ENCODE data around the gene THAP8.
A peak's percentile ranks its signal among the peaks of the same experiment; 100 is the strongest.

The THAP8 gene

DNA sequence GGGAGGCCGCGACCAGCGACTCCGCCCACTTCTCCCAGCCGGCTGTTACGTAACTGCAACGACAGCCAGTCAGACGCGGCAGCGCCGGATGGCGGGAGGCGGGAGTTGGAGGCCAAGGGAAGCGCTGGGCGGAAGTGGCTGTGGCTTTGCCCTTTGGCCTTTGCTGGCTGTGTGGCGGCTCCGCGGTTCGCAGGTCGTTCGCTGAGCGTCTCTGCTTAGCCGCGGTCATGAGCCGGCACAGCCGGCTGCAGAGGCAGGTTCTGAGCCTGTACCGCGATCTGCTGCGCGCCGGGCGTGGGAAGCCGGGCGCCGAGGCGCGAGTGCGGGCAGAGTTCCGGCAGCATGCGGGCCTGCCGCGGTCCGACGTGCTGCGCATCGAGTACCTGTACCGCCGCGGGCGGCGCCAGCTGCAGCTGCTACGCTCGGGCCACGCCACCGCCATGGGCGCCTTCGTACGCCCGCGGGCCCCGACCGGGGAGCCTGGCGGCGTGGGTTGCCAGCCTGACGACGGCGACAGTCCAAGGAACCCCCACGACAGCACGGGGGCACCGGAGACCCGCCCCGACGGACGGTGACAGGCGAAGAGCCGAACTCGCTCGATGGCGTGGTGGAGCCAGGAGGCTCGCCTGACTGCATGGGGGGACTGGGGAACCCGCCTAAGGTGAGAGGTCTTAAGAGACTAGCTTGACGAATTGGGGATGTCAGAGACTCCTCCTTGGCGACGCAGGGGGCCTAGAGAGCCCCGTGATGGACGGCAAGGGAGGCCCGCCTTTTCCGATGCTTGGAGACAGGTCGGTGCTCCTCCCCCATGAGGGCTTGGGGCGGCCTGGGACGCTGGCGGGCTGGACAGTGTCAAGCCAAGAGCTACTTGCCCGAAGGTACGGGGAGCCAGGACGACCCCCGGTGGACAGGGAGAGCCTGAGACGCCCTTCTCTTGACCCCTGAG lies 58.8 kb downstream of the THAP8 start, which contains the start of gene SDHAF1:
Gene SDHAF1 (plus strand): TSS at position 141 of the 946 bp plus-strand sequence. CDS start 87 bp downstream, at position 228.
- peak within 1 kb of the TSS; percentile 83 for H3K4me3 ChIP-seq (replicated peaks; ENCODE audit: insufficient read depth, low read length)
- no peaks in the 10 kb centered on the region for H3K27me3 ChIP-seq (ENCODE audit: insufficient read depth, poor library complexity, severe bottlenecking)
- DNase-seq (ENCODE audit: low read depth in 1 of 2, low spot score in 1 of 2), result peak; percentile 92 to 97
- TF ChIP-seq SPI1 (IDR thresholded peaks at IDR 0.05; ENCODE audit: borderline replicate concordance, low read depth) (peak; percentile 75), GABPA (IDR thresholded peaks at IDR 0.05; ENCODE audit: low read depth) (peak; percentile 80), POLR2AphosphoS5 (IDR thresholded peaks at IDR 0.05; ENCODE audit: low read depth) (peak; percentile 74; the same call in 1 of the 2 replicates)
- TF ChIP-seq, protein P1, sequence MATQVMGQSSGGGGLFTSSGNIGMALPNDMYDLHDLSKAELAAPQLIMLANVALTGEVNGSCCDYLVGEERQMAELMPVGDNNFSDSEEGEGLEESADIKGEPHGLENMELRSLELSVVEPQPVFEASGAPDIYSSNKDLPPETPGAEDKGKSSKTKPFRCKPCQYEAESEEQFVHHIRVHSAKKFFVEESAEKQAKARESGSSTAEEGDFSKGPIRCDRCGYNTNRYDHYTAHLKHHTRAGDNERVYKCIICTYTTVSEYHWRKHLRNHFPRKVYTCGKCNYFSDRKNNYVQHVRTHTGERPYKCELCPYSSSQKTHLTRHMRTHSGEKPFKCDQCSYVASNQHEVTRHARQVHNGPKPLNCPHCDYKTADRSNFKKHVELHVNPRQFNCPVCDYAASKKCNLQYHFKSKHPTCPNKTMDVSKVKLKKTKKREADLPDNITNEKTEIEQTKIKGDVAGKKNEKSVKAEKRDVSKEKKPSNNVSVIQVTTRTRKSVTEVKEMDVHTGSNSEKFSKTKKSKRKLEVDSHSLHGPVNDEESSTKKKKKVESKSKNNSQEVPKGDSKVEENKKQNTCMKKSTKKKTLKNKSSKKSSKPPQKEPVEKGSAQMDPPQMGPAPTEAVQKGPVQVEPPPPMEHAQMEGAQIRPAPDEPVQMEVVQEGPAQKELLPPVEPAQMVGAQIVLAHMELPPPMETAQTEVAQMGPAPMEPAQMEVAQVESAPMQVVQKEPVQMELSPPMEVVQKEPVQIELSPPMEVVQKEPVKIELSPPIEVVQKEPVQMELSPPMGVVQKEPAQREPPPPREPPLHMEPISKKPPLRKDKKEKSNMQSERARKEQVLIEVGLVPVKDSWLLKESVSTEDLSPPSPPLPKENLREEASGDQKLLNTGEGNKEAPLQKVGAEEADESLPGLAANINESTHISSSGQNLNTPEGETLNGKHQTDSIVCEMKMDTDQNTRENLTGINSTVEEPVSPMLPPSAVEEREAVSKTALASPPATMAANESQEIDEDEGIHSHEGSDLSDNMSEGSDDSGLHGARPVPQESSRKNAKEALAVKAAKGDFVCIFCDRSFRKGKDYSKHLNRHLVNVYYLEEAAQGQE (IDR thresholded peaks at IDR 0.05; ENCODE audit: insufficient replicate concordance, low read depth), result no peak
- TF ChIP-seq, protein P2, sequence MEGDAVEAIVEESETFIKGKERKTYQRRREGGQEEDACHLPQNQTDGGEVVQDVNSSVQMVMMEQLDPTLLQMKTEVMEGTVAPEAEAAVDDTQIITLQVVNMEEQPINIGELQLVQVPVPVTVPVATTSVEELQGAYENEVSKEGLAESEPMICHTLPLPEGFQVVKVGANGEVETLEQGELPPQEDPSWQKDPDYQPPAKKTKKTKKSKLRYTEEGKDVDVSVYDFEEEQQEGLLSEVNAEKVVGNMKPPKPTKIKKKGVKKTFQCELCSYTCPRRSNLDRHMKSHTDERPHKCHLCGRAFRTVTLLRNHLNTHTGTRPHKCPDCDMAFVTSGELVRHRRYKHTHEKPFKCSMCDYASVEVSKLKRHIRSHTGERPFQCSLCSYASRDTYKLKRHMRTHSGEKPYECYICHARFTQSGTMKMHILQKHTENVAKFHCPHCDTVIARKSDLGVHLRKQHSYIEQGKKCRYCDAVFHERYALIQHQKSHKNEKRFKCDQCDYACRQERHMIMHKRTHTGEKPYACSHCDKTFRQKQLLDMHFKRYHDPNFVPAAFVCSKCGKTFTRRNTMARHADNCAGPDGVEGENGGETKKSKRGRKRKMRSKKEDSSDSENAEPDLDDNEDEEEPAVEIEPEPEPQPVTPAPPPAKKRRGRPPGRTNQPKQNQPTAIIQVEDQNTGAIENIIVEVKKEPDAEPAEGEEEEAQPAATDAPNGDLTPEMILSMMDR (IDR thresholded peaks at IDR 0.05; ENCODE audit: insufficient read depth, low read length), result no peak
- H3K27ac ChIP-seq (replicated peaks), result peak within 1 kb of the TSS; percentile 83

DNA sequence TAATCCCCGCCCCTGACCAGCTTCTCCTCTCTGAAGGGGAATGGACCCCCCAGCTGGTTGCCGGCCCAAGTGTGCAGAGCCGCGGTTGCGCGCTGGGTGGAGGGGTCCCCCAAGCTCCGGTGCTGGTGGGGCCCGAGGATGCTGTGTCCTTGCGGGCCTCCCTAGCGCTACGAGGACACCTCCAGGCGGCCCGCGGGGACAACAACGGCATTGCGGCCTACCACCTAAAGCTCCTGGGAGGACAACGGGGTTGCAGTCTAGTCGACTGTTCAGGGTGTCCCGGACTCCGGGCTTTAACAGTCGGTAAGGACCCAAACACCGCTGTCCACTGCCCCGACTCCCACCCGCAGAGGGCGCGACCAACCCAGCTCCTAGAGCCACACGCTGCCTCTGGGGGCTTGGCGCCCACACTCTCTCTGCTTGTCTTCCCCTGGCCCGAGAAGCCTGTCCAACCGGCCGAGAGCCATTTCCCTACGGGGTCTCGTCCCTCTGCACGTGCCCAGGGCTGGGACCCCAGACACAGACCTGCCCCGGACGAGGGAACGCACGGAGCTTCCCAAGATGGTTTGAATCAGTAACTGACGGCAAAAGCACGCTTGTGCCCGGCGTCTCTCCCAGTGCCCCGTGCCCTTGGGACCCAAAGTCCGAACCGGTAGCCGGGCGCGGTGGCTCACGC lies 60.0 kb downstream of the THAP8 start:
- TF ChIP-seq POLR2AphosphoS5 (IDR thresholded peaks at IDR 0.05; ENCODE audit: low read depth) (no peak), GABPA (IDR thresholded peaks at IDR 0.05; ENCODE audit: low read depth) (no peak), SPI1 (IDR thresholded peaks at IDR 0.05; ENCODE audit: borderline replicate concordance, low read depth) (no peak)
- TF ChIP-seq, protein P2 (IDR thresholded peaks at IDR 0.05; ENCODE audit: insufficient read depth, low read length), result no peak
- TF ChIP-seq, protein P1 (IDR thresholded peaks at IDR 0.05; ENCODE audit: insufficient replicate concordance, low read depth), result no peak
- no peak for DNase-seq (ENCODE audit: low read depth in 1 of 2, low spot score in 1 of 2)
- Histone ChIP-seq H3K27ac (replicated peaks) (no peak overlapping the region), H3K27me3 (ENCODE audit: insufficient read depth, poor library complexity, severe bottlenecking) (no peaks in the 10 kb centered on the region), H3K4me3 (replicated peaks; ENCODE audit: insufficient read depth, low read length) (no peak overlapping the region)

DNA sequence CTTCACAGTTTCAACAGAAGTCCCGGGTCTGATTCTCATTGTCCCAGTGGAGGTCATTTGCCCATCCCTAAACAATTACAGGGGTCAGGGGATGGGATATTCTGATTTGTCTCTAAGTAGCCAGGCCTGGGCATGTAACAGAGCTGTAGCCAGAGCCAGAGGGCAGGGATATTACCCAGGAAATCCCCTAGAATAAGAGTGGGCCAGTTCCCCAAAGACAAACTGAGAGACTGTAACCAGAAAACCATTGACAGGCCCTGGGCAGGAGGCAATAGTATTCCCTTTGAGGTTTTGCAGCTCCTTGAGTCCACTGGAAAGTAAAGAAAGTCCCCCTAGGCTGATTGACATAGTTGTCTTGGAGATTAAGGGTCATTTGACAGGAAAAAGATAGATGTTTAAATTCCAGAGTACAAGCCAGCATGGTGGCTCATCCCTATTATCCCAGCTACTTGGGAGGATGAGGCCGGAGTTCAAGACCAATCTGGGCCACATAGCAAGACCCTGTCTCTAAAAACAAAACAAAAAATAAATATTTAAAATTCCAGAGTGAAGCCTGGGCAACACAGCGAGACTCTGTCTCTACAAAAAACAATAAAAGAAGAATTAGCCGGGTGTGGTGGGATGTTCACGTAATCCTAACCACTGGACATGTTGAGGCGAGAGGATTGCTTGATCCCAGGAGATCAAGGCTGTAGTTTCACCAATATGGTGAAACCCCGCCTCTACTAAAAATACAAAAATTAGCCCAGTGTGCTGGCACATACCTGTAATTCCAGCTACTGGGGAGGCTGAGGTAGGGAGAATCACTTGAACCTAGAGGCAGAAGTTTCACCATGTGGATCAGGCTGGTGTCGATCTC lies 60.9 kb downstream of the THAP8 start:
- DNase-seq (ENCODE audit: low read depth in 1 of 2, low spot score in 1 of 2), result no peak
- H3K27ac ChIP-seq (replicated peaks), result no peak overlapping the region
- no peaks in the 10 kb centered on the region for H3K27me3 ChIP-seq (ENCODE audit: insufficient read depth, poor library complexity, severe bottlenecking)
- no peak overlapping the region for H3K4me3 ChIP-seq (replicated peaks; ENCODE audit: insufficient read depth, low read length)
- no peak for TF ChIP-seq POLR2AphosphoS5 (IDR thresholded peaks at IDR 0.05; ENCODE audit: low read depth)
- TF ChIP-seq SPI1 (IDR thresholded peaks at IDR 0.05; ENCODE audit: borderline replicate concordance, low read depth), result no peak
- no peak for TF ChIP-seq GABPA (IDR thresholded peaks at IDR 0.05; ENCODE audit: low read depth)
- TF ChIP-seq, protein P1 (IDR thresholded peaks at IDR 0.05; ENCODE audit: insufficient replicate concordance, low read depth), result no peak
- TF ChIP-seq, protein P2 (IDR thresholded peaks at IDR 0.05; ENCODE audit: insufficient read depth, low read length), result no peak

Data from HL-60 (cell line).